ENCODE data around the gene FRS2.

FRS2 gene

DNA sequence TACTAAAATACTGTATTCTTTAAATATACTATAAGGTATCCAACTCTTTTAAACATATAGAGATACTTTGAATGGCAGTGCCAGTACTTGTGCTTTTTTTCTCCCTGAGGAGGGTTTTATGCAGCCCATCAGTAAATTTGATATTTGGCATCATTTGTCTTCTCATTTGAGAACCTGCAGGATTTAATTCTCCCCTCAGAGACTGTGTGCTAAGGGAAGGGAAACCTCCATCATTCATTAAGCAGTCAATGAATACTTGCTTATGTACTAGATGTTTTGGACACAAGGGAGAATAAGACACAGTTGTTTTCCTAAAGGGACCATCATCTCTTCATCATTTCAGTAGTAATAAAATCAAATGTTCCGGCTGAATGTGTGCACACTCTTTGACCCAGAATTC is 40.8 kb downstream of the FRS2 start:
- DNase-seq (ENCODE audit: low read depth in 1 of 2, low spot score in 1 of 2), result no peak
- no peak overlapping the region for H3K27ac ChIP-seq (replicated peaks)
- no peak overlapping the region for H3K4me3 ChIP-seq (replicated peaks; ENCODE audit: insufficient read depth, low read length)
- no peaks in the 10 kb centered on the region for H3K27me3 ChIP-seq (ENCODE audit: insufficient read depth, poor library complexity, severe bottlenecking)
- TF ChIP-seq GABPA (IDR thresholded peaks at IDR 0.05; ENCODE audit: low read depth) (no peak), POLR2AphosphoS5 (IDR thresholded peaks at IDR 0.05; ENCODE audit: low read depth) (no peak), SPI1 (IDR thresholded peaks at IDR 0.05; ENCODE audit: borderline replicate concordance, low read depth) (no peak)
- TF ChIP-seq, protein P1, sequence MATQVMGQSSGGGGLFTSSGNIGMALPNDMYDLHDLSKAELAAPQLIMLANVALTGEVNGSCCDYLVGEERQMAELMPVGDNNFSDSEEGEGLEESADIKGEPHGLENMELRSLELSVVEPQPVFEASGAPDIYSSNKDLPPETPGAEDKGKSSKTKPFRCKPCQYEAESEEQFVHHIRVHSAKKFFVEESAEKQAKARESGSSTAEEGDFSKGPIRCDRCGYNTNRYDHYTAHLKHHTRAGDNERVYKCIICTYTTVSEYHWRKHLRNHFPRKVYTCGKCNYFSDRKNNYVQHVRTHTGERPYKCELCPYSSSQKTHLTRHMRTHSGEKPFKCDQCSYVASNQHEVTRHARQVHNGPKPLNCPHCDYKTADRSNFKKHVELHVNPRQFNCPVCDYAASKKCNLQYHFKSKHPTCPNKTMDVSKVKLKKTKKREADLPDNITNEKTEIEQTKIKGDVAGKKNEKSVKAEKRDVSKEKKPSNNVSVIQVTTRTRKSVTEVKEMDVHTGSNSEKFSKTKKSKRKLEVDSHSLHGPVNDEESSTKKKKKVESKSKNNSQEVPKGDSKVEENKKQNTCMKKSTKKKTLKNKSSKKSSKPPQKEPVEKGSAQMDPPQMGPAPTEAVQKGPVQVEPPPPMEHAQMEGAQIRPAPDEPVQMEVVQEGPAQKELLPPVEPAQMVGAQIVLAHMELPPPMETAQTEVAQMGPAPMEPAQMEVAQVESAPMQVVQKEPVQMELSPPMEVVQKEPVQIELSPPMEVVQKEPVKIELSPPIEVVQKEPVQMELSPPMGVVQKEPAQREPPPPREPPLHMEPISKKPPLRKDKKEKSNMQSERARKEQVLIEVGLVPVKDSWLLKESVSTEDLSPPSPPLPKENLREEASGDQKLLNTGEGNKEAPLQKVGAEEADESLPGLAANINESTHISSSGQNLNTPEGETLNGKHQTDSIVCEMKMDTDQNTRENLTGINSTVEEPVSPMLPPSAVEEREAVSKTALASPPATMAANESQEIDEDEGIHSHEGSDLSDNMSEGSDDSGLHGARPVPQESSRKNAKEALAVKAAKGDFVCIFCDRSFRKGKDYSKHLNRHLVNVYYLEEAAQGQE (IDR thresholded peaks at IDR 0.05; ENCODE audit: insufficient replicate concordance, low read depth), result no peak
- TF ChIP-seq, protein P2, sequence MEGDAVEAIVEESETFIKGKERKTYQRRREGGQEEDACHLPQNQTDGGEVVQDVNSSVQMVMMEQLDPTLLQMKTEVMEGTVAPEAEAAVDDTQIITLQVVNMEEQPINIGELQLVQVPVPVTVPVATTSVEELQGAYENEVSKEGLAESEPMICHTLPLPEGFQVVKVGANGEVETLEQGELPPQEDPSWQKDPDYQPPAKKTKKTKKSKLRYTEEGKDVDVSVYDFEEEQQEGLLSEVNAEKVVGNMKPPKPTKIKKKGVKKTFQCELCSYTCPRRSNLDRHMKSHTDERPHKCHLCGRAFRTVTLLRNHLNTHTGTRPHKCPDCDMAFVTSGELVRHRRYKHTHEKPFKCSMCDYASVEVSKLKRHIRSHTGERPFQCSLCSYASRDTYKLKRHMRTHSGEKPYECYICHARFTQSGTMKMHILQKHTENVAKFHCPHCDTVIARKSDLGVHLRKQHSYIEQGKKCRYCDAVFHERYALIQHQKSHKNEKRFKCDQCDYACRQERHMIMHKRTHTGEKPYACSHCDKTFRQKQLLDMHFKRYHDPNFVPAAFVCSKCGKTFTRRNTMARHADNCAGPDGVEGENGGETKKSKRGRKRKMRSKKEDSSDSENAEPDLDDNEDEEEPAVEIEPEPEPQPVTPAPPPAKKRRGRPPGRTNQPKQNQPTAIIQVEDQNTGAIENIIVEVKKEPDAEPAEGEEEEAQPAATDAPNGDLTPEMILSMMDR (IDR thresholded peaks at IDR 0.05; ENCODE audit: insufficient read depth, low read length), result no peak

DNA sequence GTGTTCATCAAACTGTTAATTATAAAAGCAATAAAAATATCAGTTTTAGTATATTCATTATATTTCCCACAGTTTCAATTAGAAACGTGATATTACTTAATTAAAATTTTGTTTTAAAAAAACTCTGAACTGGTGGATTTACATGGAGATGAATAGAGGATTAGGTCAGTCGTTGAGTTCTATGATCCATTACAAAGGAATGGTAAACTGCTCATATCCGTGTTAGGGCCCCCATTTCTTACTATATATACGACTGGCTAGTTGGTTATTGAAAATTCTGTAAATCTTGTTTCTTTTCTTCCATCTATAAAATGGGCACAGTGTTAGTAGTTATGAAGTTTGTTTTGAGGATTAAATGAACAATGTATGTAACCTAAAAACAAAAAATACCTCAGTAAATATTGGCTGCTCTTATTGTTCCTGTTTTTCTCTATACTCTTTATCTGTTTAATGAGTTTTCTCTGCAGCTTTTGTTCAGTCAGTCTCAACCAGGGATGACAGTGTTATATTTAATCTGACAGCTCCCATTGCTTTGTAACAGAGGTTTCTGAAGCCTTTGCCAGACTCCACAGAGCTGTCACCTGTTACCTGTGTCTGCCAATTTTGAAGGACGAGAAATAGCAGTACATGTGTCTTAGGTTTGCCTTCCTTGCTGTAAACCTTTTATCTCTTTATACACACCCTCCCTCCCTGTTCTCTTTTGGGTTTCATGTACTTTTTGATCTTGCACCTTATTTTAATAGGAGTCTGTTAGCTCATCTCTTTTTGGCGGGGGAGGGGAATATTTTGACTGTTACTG is 41.5 kb downstream of the FRS2 start:
- no peaks in the 10 kb centered on the region for H3K27me3 ChIP-seq (ENCODE audit: insufficient read depth, poor library complexity, severe bottlenecking)
- no peak overlapping the region for H3K27ac ChIP-seq (replicated peaks)
- H3K4me3 ChIP-seq (replicated peaks; ENCODE audit: insufficient read depth, low read length), result no peak overlapping the region
- DNase-seq (ENCODE audit: low read depth in 1 of 2, low spot score in 1 of 2), result no peak
- no peak for TF ChIP-seq POLR2AphosphoS5 (IDR thresholded peaks at IDR 0.05; ENCODE audit: low read depth)
- TF ChIP-seq, protein P2 (IDR thresholded peaks at IDR 0.05; ENCODE audit: insufficient read depth, low read length), result no peak
- TF ChIP-seq, protein P1 (IDR thresholded peaks at IDR 0.05; ENCODE audit: insufficient replicate concordance, low read depth), result no peak
- TF ChIP-seq GABPA (IDR thresholded peaks at IDR 0.05; ENCODE audit: low read depth), result no peak
- no peak for TF ChIP-seq SPI1 (IDR thresholded peaks at IDR 0.05; ENCODE audit: borderline replicate concordance, low read depth)

DNA sequence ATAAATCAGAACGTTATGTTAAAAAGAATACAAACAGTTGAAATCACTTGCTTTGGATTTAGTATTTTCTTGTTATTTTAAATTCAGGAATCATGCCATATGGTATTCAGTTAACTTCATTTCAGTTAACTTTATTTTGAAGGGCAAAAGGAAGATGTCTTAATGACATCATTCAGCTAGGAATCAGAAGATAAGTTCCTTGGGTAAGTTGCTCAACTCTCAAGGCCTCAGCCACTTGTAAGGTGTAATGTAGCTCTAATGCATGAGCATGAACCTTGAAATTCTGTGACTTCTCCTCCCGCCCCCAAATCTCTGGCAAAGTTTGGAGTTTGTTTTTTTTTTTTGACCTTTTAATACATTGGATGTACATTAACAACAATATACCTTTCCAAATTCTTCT is 42.6 kb downstream of the FRS2 start:
- H3K27ac ChIP-seq (replicated peaks), result no peak overlapping the region
- no peak for DNase-seq (ENCODE audit: low read depth in 1 of 2, low spot score in 1 of 2)
- no peak overlapping the region for H3K4me3 ChIP-seq (replicated peaks; ENCODE audit: insufficient read depth, low read length)
- TF ChIP-seq, protein P2 (IDR thresholded peaks at IDR 0.05; ENCODE audit: insufficient read depth, low read length), result no peak
- no peak for TF ChIP-seq POLR2AphosphoS5 (IDR thresholded peaks at IDR 0.05; ENCODE audit: low read depth)
- TF ChIP-seq SPI1 (IDR thresholded peaks at IDR 0.05; ENCODE audit: borderline replicate concordance, low read depth), result no peak
- no peak for TF ChIP-seq GABPA (IDR thresholded peaks at IDR 0.05; ENCODE audit: low read depth)
- TF ChIP-seq, protein P1 (IDR thresholded peaks at IDR 0.05; ENCODE audit: insufficient replicate concordance, low read depth), result no peak
- H3K27me3 ChIP-seq (ENCODE audit: insufficient read depth, poor library complexity, severe bottlenecking), result no peaks in the 10 kb centered on the region
